Activated T-helper 1 cell treated with anti-CD3 and anti-CD28 coated beads, Interleukin-2, amount 50 U/mL, for 16 hours (primary cell): ENCODE results near the gene BCOR.

Experiments
- DNase-seq, 2 donors: peaks; one replicate each; pipeline ENCODE4 v3.0.0-alpha.2; 2020; ENCODE audit warnings: low read depth in 1 of 2, low spot score in 1 of 2

Gene BCOR

DNA sequence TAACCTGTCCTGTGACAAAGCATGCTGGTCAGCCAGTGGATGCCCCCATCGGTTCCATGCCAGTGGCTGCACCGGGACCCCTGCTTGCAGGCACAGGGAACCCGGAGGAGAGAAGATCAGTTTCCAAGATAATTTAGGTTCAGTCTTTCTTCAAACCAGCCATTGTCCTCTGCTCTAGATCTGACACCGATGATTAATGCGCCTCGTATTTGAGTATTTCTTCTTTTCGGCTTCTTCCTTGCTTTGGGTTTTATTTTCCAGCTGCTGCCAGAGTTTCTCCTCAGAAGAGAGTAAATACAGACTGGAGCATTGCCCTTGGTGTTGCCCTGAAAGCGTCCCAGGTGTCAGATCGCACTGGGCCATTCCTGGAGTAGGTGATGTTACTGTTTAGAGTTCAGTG, 19.2 kb upstream of the BCOR start:
- DNase-seq = no peak

DNA sequence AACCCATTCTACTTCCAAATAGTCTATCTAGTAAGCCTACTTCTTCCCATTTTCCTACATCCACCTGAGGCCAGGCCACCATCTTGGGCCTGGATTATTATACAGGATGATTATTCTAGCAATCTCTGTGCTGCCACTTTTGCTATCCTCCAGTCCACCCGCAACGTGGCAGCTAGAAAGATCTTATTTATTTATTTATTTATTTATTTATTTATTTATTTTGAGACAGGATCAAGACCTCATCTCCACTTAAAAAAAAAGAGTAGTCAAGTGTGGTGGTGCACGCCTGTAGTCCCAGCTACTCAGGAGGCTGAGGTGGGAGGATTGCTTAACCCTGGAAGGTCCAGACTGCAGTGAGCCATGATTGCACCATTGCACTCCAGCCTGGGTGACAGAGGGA, 15.2 kb upstream of the BCOR start:
- DNase-seq = no peak

DNA sequence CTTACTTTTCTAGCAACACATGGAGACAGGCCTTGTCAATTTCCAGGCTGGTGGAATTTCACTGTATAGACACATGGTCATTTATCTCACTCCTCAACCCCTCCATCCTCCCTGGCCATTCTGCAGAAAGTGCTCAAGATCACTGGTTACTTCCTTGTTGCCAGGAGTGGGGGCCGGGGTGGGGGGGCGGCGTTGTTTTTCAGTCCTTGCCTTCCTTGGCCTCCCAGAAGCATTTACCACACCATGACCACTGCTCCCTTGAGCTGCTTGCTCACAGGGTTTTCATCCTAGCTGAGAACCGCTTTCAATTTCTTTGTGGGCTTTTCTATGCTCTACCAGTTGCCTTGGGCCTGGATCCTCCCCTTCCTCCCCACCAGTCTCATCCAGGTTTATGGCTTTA, 14.1 kb upstream of the BCOR start:
- no peak for DNase-seq

DNA sequence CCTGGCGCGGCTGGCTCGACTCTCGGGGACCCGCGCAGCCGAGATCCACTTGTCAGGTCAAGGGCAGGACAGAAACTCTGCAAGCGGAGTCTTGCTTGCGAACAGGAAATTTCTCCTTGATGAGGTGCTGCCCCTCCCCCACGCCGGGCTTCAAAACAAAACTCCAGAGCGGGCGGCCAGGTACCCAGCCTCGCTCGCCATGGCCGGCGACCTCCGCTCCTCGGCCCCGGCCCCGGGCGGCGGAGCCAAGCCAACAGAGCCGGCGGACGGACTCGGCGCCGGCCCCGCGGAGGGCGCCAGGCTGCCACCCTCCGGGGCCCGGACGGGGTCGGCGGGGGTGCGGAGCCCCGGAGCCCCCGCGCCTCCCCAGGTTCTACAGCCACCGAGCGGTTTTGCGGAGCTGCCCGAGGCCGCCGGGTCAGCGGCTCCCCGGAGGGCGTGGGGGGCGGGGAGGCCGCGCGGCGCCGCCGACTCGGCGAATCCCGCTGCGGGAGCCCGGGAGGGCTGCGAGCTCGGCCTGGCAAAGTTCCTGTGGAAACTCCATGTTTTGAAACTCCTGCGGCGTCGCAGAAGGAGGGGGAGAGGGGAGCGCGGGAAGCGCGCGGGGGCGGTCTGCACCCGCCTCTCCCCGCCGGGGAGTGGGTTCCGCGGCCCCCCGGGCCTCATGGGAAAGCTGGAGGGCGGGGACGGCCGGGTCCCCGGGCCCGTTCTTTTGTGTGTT, 11.7 kb upstream of the BCOR start:
- DNase-seq = no peak

DNA sequence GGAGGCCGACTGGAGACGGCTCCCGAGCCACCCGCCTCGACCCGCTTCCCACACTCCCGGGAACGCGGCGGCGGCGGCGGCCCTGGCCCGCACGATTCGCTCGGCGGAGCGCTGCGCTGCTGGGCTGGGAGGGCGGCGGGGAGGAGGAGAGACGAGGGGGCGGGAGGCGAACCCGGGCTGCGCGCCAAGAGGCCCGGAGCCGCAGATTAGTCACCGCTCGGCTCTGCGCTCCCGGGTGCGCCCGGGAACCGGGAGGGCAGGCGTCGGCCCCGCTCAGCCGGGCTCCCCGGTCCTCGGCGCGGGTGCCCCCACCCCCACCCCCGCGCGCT, 11.2 kb upstream of the BCOR start:
- peak; percentile 38 to 56 for DNase-seq

DNA sequence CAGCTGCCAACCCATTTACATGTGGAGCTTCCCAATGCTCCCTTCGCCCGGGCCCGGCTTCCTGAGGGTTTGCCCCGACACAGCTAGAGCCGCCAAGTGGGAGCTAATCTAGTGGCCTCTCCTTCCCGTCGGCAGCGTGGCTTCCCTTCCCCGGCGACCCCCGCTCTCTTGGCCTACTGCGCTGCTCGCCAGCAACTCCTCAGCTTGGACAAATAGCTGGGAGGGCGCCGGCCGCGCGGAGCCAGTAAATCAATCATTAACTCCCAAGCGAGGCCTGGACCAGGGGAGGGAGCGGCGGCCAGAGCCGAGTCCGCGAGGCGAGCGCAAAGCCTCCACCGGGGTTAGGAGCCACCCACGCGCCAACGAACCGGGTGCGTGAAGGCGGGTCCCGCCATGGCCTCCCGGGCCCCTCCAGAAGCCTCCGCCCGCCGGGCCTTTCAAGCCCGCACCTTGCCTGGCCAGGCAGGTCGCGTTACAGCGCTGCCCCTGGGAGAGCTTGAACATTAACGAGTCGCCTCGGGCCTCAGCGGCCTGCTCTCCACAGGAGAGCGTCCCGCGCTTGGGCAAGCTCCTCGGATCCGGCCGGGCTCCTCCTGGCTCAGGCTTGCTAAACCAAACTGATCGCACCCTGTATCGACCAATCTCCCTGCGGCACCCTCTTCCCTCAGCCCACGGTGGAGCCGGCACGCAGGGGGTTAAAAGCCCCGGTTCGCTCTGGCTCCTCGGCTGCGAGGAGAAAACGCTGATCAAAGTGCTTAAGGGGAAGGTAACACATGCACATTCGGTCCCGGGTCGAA, 10.6 kb upstream of the BCOR start:
- DNase-seq = no peak

DNA sequence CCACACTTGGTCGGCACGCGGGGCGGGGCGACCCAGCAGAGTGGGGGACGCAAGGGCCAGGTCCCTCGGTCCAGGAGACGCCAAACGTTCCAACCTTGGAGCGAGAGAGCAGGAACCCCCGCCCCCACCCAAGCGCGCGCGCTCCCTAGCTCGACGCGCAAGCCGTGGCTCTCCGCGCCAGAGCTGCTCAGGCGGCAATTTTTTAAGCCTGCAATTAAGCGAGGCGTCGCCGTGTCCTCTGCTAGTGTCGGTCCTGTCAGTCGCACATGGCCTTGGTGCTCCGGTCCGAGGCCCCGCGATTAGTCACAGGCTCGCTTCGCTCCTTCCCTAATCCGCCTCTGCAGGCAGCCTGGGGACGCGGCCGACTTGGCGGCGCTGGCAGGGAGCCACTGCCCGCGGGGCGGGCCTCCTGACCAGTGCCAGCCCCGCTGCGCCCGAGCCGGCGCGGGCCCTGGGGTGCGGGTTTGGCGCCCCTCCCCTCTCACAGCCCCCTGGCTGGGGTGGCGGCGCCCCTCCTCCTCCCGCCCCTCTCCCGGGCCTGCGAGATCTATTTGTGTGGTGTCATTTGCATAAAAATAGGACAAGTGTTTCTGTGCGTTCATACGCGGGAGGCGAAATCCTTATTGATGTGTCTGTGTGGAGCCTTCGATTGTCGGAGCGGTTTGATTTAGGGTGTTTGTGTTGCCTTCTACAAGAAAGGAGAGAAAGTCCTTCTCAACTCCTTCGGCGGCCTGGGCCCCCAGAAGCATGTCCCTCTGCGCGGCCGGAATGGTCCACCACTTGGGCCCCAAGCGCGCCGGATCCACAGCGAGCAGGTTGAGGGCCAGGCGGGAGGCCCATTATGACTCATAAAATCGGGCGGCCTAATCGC, 9.8 kb upstream of the BCOR start:
- DNase-seq = no peak

DNA sequence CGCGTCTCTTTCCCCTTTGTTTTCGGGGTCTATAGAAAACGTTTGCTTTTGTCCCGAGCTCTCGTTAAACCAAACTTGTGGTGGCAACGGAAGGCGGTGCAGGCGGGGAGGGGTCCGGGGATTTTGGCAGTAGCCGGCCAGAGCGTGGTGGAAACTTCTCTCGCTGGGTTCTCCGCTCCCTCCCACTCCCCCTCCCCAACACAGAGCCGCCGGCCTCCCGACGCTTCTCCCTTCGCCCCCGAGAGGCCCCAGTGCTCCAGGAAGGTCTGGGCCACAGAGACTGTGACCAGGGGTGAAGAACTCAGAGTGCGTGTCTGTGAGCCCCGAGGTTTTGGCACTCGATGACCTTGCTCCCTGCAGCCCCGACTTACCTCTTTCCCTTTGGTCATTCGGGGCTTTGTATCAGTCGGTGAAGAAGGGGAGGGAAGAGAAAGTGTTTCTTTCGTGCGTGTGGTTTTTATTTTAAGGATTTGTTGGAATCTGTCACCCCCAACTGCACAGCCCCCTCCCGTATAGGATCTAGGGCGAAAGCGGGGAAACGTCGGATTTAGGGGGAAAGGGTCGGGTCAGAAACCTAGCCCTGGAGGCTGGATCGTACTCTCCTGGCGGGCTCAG, 9.0 kb upstream of the BCOR start:
- DNase-seq = no peak

DNA sequence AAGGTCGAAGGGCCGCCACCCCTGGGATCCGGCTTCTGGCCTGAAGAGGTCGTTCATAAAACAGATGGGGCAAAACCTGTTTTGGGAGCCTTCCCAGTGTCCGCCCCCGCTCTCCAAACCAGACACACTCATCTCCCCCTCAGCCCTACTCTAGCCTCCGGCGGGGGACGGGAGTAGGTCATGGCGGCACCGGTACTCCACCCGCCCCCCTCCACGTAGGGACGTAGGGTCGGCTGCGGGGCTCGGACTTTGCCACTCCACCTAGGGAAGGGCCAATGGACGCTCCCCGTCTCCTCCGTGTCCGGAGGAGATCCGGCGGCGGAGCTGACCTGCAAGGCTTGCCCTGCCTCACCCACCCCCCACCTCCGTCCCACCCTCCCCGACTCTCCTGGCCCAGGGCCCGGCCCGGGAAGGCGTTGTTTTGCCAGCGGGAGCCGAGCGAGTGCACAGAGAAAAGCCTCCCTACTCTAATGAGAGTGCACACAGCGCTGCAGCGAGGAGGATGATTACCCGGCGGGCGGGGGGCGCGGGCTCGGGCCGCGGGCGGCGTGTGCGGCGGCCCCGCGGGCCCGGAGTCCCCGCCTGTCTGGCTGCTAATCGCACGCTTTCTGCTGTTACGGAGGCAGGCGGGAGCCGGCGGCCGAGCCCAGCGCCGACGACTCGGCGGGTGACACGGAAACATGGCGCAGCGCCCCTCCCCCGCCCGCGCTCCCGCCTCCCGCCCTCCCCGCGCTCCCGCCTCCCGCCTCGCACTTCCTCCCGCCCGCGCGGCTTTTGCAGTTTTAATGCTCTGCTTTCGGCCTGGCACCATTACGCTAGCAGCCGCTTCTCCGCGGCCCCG, 8.3 kb upstream of the BCOR start:
- peak; percentile 44 to 61 for DNase-seq

DNA sequence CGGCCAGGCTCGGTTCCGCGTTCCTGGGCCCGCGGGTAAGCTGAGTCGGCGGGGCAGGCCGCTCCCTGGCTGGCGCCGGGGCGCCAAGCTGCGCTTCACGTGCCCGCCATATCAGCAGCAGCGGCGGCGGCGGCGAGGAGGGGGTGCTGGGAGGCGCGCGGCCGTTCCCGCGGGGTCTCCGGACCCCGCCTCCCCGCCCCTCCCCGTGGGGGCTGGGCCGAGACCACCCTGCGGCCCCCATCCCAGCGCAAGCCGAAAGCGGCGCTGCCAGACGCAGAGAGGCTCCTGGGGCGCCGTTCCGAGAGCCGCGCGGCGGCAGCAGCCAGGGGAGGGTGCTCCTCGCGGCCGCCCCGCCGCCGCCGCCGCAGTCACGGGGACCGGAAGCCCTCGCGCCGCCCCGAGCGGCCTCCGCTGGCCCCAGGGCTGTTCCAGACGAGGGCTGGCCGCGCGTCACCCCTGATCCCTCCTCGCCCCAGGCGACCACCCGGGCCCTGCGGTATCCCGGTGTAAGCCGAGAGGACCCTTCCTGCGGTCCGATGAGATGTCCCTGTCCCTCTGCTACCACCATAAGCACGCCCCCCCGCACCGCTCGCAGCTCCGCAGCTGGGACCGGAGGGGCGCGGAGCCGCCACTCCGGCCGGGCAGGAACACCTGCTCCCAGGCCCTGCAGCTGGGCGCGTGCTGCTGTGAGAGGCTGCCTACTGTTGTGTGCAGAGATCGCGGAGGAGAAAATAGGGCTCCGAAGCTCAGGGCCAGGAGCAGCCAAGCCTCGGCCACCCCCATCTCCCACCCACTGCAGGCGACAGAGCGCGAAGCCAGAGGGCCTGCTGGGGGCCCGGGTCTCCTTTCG, 7.5 kb upstream of the BCOR start:
- no peak for DNase-seq

DNA sequence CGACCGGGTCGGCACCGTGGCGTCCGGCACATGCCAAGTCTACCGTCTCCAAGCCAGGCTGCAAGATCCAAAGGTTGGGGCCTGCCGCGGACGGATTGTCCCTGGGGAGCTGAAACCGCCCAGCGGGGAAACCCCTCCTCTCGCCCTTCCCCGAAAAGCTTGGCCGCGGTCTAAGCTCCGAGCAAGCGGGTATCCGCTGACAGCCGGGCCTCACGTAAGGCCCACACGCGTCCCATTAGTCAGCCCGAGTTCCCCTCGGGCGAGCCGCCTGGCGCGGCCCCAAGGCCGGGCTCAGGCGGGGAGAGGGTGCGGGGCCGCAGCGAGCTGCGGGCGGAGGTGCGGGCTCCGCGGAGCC, 6.8 kb upstream of the BCOR start:
- DNase-seq = no peak

DNA sequence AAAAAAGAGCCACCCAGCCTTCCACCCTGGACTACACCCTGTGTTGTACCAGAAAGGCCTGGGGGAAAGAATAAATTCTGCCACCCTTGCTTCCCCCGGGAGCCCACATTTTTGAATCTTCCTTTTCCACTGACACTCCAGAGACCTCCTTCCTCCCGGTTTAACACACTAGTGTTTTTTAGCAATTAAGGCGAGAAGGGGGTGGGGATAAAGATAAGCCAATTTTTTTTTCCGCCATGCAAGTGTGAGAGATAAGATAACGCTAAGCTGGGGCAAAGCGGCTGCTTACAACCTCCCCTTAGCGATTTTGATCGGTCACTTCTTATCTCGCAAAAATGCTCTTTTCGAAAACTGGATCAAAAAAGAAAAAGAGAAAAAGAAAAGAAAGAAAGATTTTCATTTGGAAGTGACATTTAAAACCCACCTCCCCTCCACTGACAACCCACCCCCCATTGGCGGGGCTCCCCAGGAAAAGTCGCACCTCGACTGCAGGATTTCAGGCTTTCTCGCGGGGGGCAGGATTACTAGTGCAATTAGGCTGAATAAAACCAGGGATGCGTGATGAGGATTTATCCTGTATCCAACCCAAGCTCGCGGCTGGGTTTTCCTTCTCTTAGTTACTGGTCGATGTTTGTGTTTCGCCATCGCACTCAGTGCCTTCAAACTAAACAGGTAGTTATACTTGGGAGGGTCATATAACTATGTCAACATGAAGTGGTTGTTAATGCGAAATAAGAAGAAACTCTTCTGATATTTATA, 6.0 kb upstream of the BCOR start:
- no peak for DNase-seq

DNA sequence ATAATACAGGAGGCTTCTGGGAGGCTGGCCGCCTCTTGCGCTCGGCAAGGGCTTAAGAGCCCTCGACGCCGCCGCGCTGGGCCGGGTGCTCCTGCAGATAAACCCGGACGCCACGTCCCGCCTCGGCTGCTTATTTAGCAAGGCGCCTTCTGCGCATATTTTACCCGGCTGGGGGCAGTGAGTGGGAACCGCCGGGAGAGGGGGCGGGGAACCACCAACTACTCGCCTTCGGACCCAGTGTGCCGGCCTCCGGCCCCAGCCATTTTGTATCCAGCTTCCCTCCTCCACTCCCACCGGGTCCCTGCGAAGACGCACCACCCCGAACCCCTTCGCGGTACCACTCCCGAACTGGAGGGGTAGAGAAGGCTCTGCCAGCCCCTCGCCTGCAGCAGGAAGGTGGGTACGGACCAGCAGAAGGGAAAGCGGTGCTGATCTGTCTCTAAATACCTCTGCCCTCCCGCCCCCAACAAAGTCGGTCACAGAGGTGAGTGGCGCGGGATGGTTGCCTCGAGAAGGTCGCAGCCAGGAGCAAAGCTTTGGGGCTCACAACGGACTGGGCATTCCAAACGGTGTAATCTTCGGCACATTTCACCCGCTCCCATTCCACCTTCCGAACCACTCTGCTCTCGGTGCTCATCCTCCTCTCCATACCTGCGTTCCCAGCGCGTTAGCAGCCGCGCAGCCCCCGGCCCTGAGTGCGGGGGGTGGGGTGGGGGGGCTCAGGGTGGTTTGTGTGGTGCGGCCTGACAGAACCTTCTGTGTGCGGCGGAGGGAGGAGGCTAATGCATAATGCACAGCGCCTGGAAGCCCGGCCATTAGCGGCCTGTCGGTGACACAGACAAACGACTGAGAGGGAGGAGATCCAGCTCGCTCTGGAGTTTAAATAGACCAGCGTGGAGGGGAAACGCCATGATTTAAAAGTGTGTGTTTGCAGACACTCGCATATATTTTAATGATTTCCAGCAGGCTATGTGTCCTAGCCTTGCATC, 4.9 kb upstream of the BCOR start:
- DNase-seq = no peak

DNA sequence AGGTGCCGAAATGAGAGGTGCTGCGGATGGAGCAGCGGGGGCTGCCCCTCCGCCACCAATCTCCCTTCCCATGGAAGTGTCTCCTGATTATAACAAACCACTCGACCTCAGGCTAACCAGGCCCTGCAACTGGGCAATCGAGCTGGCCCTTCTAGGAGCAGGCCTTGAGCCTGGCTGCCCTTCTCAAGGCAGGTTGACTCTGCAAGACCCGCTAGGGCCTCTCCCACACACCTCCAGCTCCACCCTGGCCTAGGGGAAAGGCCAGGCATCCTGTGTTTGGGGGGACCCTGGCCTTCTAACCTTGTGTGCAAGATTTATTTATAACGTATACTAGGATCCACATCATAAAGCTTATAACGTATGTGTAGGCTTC, 3.7 kb upstream of the BCOR start:
- no peak for DNase-seq

DNA sequence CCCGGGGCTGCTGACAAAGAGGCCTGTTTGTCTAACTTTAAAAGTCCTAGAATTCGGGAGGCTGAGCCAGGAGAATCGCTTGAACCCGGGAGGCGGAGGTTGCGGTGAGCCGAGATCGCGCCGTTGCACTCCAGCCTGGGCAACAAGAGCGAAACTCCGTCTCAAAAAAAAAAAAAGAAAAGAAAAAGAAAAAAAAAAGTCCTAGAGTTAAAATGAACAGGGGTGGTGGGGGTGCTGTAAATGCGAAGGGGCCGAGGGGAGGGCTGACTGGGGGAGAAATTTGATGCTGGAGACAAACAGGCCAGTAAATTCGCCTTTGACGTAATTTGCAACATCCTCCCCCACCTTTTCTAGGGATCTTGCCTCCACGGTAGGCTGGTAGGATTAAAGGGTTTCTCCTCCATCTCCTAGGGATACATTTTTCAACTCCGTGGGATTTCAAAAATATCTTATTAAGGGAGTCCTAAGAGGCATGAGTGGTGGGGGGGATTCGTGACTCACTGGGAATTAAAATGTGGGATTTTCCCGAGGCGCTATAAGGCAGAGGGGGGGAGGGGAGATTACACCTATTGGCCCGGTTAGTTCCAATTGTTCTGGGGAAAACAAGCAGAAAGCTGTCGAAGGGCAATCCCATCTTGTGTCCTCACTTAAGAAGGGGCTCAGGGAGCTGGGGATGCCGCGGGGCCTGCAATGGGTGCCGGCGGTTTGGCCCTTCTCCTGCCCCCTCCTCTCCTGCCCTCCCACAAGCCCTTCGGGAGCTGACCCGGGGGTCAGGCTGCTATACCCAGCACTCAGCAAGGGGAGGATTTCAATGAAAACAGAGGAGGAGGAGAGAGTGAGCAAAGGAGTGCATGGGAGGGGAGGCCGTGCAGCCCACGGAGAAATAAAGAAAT, 3.0 kb upstream of the BCOR start:
- no peak for DNase-seq

DNA sequence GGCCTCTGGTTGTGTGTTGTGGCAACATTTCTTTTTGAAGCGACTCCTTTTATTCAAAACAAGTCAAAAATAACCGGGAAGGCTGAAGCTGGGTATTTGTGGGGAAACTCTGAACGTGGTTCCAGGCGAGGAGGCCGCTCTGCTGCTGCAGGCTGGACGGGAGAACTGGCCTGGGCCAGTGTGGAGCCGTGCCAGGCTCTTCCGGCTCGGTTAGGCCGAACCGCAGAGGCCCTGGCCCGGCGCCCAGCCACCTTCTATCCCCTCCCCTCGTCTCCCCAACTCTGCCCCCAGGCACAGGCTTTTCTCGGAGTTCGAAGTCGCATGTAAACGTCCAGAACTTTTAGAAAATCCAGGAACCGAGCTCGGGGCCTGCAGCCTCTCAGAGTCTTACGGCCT, 2.4 kb upstream of the BCOR start:
- DNase-seq = no peak
